ENCODE measurements around the gene CAPN7.

CAPN7 gene

DNA sequence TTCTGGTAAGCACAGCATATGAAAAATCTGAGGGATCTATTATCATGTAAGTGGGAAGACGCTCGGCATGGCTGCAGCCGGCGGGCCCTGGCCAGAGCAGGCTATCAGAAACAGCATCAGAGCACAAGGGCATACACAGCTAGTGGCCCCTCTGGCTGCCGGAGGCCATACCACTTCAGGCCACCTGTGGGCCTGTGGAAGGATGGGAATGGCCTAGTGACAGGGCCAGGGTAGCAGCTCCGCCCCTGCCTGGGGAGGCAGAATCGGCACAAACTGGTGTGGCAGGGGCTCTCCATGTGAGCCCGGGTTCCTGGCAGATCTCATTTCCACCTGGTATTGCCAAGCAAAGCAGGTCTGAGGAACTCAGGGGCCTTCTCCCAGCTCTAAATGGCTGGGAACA is 80.0 kb downstream of the CAPN7 start:
- no peak overlapping the region for H3K4me3 ChIP-seq (ENCODE audit: low read depth, low read length)
- no peak for DNase-seq (ENCODE audit: low read depth)
- TF ChIP-seq, protein P1, sequence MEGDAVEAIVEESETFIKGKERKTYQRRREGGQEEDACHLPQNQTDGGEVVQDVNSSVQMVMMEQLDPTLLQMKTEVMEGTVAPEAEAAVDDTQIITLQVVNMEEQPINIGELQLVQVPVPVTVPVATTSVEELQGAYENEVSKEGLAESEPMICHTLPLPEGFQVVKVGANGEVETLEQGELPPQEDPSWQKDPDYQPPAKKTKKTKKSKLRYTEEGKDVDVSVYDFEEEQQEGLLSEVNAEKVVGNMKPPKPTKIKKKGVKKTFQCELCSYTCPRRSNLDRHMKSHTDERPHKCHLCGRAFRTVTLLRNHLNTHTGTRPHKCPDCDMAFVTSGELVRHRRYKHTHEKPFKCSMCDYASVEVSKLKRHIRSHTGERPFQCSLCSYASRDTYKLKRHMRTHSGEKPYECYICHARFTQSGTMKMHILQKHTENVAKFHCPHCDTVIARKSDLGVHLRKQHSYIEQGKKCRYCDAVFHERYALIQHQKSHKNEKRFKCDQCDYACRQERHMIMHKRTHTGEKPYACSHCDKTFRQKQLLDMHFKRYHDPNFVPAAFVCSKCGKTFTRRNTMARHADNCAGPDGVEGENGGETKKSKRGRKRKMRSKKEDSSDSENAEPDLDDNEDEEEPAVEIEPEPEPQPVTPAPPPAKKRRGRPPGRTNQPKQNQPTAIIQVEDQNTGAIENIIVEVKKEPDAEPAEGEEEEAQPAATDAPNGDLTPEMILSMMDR (IDR thresholded peaks at IDR 0.05; ENCODE audit: control insufficient read depth, extremely low read depth, insufficient read depth) = no peak

GRCh38 chr3:15287565-15288330 is 81.7 kb downstream of the CAPN7 start:
- no peak for DNase-seq (ENCODE audit: low read depth)
- TF ChIP-seq, protein P1 (IDR thresholded peaks at IDR 0.05; ENCODE audit: control insufficient read depth, extremely low read depth, insufficient read depth) = no peak
- H3K4me3 ChIP-seq (ENCODE audit: low read depth, low read length) = no peak overlapping the region

DNA sequence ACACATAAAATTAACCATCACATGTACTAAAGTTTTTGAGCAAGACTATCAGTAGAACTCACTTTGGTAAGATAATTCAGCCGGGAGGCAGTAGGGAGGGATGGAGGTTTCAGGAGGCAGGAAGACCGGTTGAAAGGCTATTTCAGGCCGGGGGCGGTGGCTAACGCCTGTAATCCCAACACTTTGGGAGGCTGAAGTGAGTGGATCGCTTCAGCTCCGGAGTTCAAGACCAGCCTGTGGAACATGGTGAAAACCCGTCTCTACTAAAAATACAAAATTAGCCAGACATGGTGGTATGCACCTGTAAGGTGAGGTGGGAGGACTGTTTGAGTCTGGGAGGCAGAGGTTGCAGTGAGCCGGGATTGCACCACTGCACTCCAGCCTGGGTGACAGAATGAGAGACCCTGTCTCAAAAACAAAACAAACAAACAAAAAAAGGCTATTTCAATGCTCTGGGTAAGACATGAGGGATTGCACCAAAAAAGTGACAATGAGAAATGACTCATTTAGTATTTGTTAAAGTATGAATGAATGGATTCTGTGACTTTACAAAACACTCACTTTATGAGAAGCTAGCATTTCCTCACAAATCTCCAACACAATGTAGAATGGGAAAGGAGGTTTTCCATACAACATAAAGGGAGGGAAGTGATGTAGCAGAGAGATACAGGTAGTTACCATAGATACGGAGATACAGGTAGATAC is 82.4 kb downstream of the CAPN7 start:
- H3K4me3 ChIP-seq (ENCODE audit: low read depth, low read length) = no peak overlapping the region
- DNase-seq (ENCODE audit: low read depth) = no peak
- TF ChIP-seq, protein P1 (IDR thresholded peaks at IDR 0.05; ENCODE audit: control insufficient read depth, extremely low read depth, insufficient read depth) = no peak

DNA sequence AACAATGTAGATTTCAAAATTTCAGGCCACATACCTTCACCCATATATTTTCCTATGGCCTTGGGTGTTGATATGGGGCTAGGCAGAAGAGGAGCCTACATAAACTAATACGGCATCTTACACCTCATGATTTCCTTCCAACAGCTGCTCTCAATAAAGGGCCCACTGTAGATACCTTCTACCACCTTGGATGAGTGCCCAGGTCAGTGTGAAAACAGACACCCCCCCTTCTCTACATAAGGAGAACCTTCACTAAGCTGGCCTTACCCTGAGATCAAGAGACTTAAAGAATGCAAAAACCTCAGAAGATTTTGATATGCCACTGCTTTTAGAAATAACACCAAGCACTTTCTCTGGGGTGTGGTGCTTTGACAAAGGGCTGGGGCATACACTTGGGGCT is 83.6 kb downstream of the CAPN7 start:
- TF ChIP-seq, protein P1 (IDR thresholded peaks at IDR 0.05; ENCODE audit: control insufficient read depth, extremely low read depth, insufficient read depth) = no peak
- no peak overlapping the region for H3K4me3 ChIP-seq (ENCODE audit: low read depth, low read length)
- DNase-seq (ENCODE audit: low read depth) = no peak

DNA sequence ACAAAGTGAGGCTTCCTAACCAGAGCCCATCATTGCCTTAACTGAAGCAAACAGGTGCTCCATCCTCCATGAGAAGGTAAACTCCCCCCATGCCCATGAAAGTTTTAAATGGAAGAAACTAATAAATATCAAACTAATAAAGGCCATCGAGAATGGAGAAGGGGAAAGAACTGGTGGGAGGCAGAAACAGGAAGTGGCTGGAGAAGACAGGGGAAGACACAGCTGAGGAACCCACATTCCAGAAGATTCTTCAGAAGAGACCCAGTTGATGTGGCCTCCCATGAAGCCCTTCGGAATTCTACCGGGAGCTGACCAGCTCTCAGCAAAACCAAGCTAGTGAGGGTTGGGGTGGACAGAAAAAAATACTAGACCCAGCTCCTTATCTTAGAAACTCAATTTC is 84.7 kb downstream of the CAPN7 start:
- no peak for DNase-seq (ENCODE audit: low read depth)

GRCh38 chr3:15291589-15292541 is 85.8 kb downstream of the CAPN7 start:
- H3K4me3 ChIP-seq (ENCODE audit: low read depth, low read length) = no peak overlapping the region
- no peak for DNase-seq (ENCODE audit: low read depth)
- TF ChIP-seq, protein P1 (IDR thresholded peaks at IDR 0.05; ENCODE audit: control insufficient read depth, extremely low read depth, insufficient read depth) = no peak

More for the DNA sequence above, 84.7 kb downstream of the CAPN7 start:
- TF ChIP-seq, protein P1 (IDR thresholded peaks at IDR 0.05; ENCODE audit: control insufficient read depth, extremely low read depth, insufficient read depth) = no peak
- H3K4me3 ChIP-seq (ENCODE audit: low read depth, low read length) = no peak overlapping the region
